PC-9 (cell line): ENCODE results near the gene SASH3.

Experiments used
- CTCF ChIP-seq: fragments of 200-600 bp; sonication (generic); conservative IDR thresholded peaks from 2 replicates; pipeline ENCODE4 v1.6.1; 2017; ENCODE audit warnings: mixed run types, antibody characterized with exemption, mild to moderate bottlenecking, moderate library complexity
- EZH2 ChIP-seq: fragments of 200-600 bp; sonication (generic); IDR thresholded peaks from 2 replicates; pipeline ENCODE4 v1.8.0; 2017; ENCODE audit warnings: antibody characterized with exemption, low read depth

GRCh38 chrX:129802863-129803262 lies 23.1 kb downstream of the SASH3 start:
- TF ChIP-seq EZH2: no peak
- no peak for TF ChIP-seq CTCF
